OCI-LY1 (cell line): Measurements from ENCODE around the gene ZNF45.

Source experiments
- EZH2 ChIP-seq: fragments of 200-600 bp; sonication (generic), shearing (Covaris generic); IDR thresholded peaks from 2 replicates; pipeline ENCODE4 v1.8.0; 2017; ENCODE audit warnings: borderline replicate concordance, mixed run types, mild to moderate bottlenecking, antibody characterized with exemption, low read length, moderate library complexity, mixed read lengths
- TF ChIP-seq, protein P1 (sequence below): fragments of 200-600 bp; sonication (generic), shearing (Covaris generic); IDR thresholded peaks from 2 replicates; pipeline ENCODE4 v1.5.1; 2017; ENCODE audit warnings: mild to moderate bottlenecking, antibody characterized with exemption, low read length, moderate library complexity, mixed read lengths

DNA sequence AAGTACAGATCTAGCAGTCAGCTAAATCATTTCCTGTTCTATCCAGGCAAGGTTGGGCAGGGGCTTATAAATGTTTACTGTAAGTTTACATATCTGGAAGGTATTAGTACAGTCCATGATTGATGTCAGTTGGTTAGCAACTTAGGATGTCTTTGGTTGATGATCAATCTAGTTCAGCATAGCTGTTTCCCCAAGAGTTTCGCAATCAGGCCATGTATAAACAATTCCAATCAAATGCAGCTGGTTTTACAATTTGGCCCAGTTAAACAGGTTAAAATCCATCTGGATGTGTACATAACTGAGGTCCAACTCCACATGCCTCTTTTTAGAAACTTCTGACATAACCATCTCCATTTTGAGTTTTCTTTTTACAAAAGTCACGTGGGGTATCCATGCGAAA lies 22.8 kb upstream of the ZNF45 start:
- TF ChIP-seq, protein P1, sequence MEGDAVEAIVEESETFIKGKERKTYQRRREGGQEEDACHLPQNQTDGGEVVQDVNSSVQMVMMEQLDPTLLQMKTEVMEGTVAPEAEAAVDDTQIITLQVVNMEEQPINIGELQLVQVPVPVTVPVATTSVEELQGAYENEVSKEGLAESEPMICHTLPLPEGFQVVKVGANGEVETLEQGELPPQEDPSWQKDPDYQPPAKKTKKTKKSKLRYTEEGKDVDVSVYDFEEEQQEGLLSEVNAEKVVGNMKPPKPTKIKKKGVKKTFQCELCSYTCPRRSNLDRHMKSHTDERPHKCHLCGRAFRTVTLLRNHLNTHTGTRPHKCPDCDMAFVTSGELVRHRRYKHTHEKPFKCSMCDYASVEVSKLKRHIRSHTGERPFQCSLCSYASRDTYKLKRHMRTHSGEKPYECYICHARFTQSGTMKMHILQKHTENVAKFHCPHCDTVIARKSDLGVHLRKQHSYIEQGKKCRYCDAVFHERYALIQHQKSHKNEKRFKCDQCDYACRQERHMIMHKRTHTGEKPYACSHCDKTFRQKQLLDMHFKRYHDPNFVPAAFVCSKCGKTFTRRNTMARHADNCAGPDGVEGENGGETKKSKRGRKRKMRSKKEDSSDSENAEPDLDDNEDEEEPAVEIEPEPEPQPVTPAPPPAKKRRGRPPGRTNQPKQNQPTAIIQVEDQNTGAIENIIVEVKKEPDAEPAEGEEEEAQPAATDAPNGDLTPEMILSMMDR = no peak
- no peak for TF ChIP-seq EZH2
